KBM-7 (cell line): Measurements from ENCODE around the gene SLC24A3.

Experiments used
- DNase-seq: peaks from one replicate; pipeline ENCODE4 v3.0.0-alpha.2; 2015
- in situ Hi-C: fragments of 300-500 bp; cut with MboI; formaldehyde crosslinking; loops from 2 replicates; pipeline ENCODE4 v1.14.3; 2020; ENCODE audit warnings: low sequenced_read_pairs, low pct_unique_long_range_greater_than_20kb, mixed read lengths

Gene SLC24A3

DNA sequence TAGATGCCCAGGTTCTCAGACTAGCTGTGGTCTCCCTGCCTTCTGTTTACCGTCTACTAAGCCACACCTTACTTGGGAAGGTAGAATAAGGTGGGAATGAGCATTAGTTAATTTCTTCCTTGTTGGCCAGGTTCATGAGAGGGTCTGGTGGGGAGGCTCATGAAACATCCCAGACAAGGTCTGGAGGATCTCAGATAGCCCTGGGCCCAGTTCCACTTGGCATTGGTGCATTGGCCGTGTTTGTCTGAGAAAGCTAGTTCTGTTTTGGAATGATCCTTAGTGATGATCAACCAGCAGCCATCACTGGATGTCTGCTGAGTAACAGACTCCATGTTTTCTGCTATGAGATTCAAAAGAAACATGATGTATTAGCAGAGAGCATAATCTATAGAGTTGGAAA lies 155.1 kb downstream of the SLC24A3 start:
- in situ Hi-C loops = no loop called here
- DNase-seq = no peak

- in situ Hi-C loops = no loop called here
- DNase-seq = no peak
Observed at GRCh38 chr20:19368351-19368750, 155.9 kb downstream of the SLC24A3 start.

DNA sequence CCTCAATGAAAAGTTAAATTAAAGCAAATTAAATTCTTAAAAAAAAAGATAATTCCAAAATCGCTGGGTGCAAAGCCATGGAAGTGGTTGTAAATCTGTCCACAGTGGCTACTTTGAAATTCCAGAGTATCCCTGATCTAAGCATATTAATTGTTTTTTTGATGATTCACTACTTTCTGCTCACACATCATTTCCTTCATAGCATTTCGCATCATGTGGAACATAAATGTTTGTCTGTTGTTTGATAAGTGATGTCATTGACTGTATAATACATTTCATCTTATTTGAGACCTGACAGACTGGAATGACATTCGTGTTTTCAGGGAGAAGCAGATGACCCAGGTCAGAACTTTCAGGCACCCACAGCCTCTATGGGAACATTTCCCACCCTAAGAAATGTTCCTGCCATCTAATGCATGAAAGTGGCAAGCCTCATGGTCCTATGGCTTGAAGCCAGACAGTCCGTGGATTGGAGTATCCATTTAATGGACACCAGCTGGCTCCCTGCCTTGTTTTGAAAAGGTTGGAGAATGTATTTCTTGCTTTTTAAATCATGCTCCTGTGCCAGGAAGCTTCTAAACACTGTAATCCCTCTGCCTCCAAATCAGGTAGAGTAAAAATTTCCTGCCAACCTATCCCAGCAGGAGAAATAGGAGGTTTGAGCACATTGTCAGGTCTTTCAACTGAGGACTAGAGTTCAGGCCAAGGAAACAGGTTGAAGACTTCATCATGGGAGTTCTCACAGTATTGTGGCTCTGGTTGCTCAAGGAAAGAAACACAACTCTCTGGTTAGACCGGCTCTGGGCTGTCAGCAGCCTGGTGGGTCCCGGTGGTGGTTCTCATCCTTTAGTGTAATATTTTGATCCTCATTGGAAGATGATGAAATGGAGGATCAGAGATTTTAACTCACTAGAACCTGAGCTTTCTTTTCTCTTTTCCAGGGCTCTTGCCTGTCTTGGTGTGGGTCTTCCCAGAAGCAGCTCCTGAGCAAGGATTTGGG lies 157.9 kb downstream of the SLC24A3 start:
- no peak for DNase-seq
- in situ Hi-C loops = no loop called here

DNA sequence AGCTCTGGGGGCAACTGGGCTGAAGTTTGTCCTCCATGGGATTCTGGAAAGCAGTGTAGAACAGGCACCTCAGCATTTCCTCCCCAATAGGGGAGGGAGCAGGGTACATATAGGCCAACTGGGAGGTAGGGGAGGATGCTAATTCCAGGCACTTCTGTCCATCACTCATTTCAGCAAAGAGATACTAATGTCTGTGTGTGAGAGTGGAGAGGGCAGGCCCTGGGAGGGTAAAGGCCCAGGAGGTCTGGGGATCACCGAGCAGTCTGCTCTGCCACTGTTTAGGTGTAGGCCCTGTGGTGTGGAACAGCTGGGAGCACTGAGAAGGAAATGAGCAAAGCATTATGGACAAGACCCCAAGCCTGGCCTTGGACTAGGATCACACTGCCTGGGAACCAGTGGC lies 158.7 kb downstream of the SLC24A3 start:
- DNase-seq = no peak
- in situ Hi-C loops = no loop called here

DNA sequence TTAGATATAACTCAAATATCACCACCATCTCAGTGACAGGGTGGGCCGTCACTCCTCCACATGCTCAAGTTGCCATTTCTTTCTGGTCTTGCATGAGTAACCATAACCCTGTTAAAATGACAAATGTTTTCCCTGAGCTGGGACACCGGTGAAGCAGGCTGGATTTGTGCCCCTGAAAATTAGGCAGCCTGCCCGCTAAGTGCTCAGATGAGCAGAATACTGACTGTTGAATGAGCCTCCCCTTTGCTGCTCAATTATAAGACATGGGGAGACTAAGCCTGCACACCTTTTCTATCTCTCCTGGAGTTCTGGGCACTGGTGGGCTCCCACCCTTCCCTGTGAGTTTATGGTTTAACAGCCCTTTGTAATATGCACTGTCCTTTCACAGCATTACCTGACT lies 161.8 kb downstream of the SLC24A3 start:
- in situ Hi-C loops = no loop called here
- DNase-seq = no peak

DNA sequence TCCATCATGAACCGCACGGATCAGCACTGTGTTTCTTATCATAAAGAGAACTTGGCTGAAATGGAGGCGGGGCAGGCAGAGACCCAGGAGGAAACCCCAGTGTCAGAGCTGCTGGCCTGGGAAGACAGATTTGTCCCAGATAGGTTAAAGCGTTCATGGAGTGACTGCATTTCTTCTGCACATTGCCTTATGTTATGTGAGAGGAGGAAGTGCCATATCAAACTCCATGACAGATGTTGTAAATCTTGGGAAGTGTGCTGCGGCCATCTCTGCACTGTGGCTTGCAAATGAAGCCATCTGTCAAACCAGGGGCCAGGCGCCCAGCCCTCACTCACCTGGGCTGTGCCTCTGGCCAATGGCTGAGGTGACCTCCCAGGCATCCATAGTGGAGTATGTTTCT lies 163.0 kb downstream of the SLC24A3 start:
- in situ Hi-C loops = loop anchor here (25.0 kb wide), 1 partner anchor 88 kb away; no protein-coding TSS in a partner anchor

DNA sequence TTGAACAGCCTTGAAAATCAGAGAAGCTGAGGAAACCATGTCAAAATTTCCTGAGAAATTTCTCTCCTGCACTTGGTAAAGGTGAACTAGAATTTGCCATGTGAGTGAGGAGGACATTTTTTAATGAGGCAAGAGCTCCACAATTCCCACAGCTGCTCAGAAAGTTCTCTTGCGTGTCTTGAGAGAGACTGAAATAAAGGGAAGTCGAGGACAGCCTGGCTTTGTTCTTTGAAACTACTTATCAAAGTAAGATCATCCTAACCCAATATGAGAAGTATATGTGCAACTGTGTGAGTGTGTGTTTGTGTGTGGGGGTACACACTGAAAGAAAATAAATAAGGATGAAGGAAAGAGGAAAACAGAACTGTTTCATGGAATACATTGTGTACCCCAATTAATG lies 163.4 kb downstream of the SLC24A3 start:
- in situ Hi-C loops = loop anchor here (25.0 kb wide), 1 partner anchor 88 kb away; no protein-coding TSS in a partner anchor
- DNase-seq = no peak

More for the DNA sequence above, 163.0 kb downstream of the SLC24A3 start:
- DNase-seq = peak; percentile 4

DNA sequence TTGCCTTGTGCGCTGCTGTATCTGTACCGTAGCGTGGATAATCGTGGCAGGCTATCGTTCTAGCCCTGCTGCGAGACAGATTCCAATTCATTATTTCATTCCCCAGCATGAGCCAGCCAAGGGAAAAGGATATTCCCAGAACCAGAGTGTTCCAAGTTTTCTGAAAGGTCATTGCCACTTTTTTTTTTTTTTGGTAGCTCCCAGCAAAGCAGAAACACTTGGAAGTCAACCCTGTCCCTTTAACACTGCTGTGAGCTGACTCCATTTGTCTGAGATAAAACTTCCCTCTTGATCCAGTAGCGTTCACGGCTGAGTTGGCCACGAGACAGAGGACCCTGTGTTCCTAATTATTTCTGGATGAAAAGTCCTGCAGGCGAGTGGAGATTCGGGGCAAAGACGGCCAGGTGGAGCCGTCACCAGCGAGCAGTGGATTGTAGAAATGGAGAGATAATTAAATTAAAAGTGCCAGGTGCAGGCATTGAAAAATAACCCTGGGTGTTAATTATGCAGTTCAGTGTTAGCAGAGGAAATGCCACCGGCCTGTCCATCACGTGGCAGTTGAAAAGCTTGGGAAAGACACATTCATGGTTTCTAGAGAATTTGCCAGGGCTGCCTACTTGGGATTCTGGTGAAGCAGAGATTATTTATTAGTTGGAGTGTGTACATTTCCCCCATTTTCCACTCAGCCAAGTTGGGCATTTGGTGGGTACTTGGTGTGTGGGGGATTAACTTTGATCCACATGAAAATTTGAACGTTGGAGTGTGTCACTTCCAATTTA lies 164.2 kb downstream of the SLC24A3 start:
- DNase-seq = no peak
- in situ Hi-C loops = loop anchor here (25.0 kb wide), 1 partner anchor 89 kb away; no protein-coding TSS in a partner anchor

GRCh38 chr20:19378058-19378457 lies 165.6 kb downstream of the SLC24A3 start:
- no peak for DNase-seq
- in situ Hi-C loops = loop anchor here (25.0 kb wide), 1 partner anchor 91 kb away; no protein-coding TSS in a partner anchor

- in situ Hi-C loops = loop anchor here (25.0 kb wide), 1 partner anchor 93 kb away; no protein-coding TSS in a partner anchor
- no peak for DNase-seq
Observed at GRCh38 chr20:19380211-19380610, 167.8 kb downstream of the SLC24A3 start.

GRCh38 chr20:19381947-19382346 lies 169.5 kb downstream of the SLC24A3 start:
- DNase-seq = no peak
- in situ Hi-C loops = loop anchor here (25.0 kb wide), 1 partner anchor 95 kb away; no protein-coding TSS in a partner anchor

DNA sequence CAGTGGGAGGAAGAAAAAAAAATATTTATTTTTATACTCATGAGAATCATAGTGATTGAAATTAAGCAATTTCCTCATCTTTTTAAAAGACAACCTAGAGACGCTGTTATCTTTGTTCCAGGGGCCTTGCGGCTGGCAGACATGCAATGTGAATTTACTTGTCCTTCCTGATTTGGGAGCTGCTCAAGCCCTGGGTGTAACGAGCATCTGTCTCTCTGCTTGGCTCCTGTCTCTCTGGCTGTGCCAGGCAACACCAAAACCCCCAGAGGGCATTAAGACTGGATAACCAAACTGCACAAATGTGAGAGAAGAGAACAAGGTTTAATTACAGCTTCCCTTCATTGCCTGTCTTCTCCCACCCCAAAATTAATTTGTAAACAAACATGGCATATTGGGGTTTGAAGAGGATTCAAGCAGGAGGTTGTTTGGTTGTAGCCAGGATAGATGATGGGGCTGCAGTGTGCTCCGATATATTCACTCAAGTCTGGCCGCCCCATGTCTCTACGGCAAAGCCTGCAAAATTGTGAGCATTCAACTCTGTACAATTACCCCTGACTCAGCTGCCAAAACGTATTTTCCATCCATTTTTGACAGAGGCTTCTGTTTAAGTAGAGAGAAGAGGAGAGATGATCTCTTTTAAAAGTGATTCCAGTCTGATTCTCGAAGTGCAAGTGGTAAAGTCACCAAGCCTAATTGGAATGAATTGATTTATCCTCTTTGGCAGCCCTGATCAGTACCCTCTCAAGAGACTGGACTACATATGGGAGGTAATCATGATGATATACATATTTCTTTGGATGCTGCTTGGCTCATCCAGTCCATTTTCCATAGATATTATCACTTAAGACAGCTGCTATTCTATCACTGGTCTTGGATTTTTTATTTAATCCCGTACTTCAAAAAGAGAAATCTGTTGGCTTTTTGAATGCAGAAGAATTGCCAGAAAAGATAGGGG lies 170.2 kb downstream of the SLC24A3 start:
- in situ Hi-C loops = loop anchor here (25.0 kb wide), 1 partner anchor 95 kb away; no protein-coding TSS in a partner anchor
- DNase-seq = no peak

- no peak for DNase-seq
- in situ Hi-C loops = loop anchor here (25.0 kb wide), 1 partner anchor 98 kb away; no protein-coding TSS in a partner anchor
Observed at GRCh38 chr20:19384940-19385339, 172.5 kb downstream of the SLC24A3 start.

- in situ Hi-C loops = loop anchor here (25.0 kb wide), 1 partner anchor 100 kb away; no protein-coding TSS in a partner anchor
- no peak for DNase-seq
Observed at GRCh38 chr20:19387251-19387650, 174.8 kb downstream of the SLC24A3 start.

- peak; percentile 62 for DNase-seq
- in situ Hi-C loops = loop anchor here (25.0 kb wide), 1 partner anchor 105 kb away; no protein-coding TSS in a partner anchor
Observed at GRCh38 chr20:19392344-19393130, 180.1 kb downstream of the SLC24A3 start.

DNA sequence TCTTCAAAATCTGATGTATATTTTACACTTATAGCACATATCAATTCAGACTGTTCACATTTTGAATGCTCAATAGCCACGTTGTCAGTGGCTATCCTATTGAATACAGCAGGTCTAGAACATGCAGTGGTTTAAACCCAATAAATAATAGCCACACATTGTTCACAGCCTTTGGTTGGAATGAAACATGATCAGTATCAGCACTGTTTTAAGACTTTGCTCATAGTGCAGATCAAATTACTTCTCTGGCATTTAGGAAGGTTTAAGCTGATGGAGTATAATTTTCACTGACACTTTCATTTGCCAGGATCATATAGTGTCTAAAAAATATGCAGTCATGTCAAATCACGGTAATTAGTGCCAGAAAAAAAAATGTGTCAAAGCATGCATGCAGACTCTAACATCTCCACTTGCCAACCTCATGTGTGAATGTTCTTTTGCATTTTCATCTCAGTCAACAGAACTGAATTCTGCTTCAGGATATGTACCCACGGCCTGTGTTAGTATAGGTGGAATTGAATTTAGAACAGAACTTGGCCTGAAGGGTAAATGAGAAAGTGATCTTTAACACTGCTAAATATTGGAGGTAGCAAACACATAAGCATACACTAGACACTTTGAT lies 184.1 kb downstream of the SLC24A3 start:
- DNase-seq = no peak
- in situ Hi-C loops = loop anchor here (25.0 kb wide), 1 partner anchor 109 kb away; no protein-coding TSS in a partner anchor

DNA sequence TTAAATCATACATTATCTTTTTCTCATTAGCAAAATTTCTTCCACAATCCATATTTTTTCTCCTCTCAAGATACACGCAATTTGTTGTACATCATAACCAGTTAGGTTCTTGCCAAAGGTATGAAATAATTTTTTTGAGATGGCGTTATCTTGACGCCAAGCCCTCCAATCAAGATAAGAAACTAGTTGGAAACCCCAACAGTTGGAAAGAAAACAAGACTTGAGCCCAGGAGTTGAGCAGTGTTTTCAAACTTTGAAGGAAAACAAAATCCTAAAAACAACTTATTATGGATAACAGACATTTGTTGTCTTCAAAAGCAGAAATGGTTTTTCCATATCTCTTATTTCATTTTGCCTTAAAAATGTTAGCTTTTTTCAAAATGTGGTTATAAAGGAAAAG lies 184.8 kb downstream of the SLC24A3 start:
- DNase-seq = no peak
- in situ Hi-C loops = loop anchor here (25.0 kb wide), 1 partner anchor 110 kb away; no protein-coding TSS in a partner anchor
